ENCODE results near the gene FAM171A1. TPM values are rescaled to one million over a fixed set of nuclear protein-coding genes. Genes with fewer than 3 reads are reported as not detected.

The FAM171A1 gene
- total and polyA plus RNA-seq, 2 of the 13 experiments (the other 11 are each of a cell fraction or from before 2014, with no cell fraction given) = 21.5 to 34.7 TPM

GRCh38 chr10:15333909-15334649 lies 37.0 kb downstream of the FAM171A1 start (continued):
- TF ChIP-seq KDM2A (CRISPR knock-in tag; IDR thresholded peaks at IDR 0.05; ENCODE audit: borderline replicate concordance, low read depth) = no peak
- peak; percentile 51 for TF ChIP-seq ASH2L (IDR thresholded peaks at IDR 0.05; ENCODE audit: insufficient read length, low read depth, low read length)
- TF ChIP-seq ZNF451 (CRISPR knock-in tag; IDR thresholded peaks at IDR 0.05) = no peak
- no peak for TF ChIP-seq ZKSCAN8 (CRISPR knock-in tag; IDR thresholded peaks at IDR 0.05; ENCODE audit: borderline replicate concordance)
- TF ChIP-seq MAZ (IDR thresholded peaks at IDR 0.05; ENCODE audit: borderline replicate concordance, low read depth, low read length) = no peak
- TF ChIP-seq MAZ (CRISPR knock-in tag; IDR thresholded peaks at IDR 0.05; ENCODE audit: low read depth) = no peak
- TF ChIP-seq ZFAT (CRISPR knock-in tag; conservative IDR thresholded peaks at IDR 0.05) = no peak
- TF ChIP-seq SIX4 (CRISPR knock-in tag; IDR thresholded peaks at IDR 0.05) = no peak
- TF ChIP-seq, protein P1, sequence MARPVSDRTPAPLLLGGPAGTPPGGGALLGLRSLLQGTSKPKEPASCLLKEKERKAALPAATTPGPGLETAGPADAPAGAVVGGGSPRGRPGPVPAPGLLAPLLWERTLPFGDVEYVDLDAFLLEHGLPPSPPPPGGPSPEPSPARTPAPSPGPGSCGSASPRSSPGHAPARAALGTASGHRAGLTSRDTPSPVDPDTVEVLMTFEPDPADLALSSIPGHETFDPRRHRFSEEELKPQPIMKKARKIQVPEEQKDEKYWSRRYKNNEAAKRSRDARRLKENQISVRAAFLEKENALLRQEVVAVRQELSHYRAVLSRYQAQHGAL (CRISPR knock-in tag; IDR thresholded peaks at IDR 0.05; ENCODE audit: not compliant biosample characterization) = no peak
- TF ChIP-seq PHF5A (CRISPR knock-in tag; IDR thresholded peaks at IDR 0.05; ENCODE audit: low read depth, unreplicated experiment) = peak; percentile 74
- TF ChIP-seq ZGPAT (CRISPR knock-in tag; IDR thresholded peaks at IDR 0.05) = peak; percentile 83
- no peak for TF ChIP-seq ZNF574 (CRISPR knock-in tag; IDR thresholded peaks at IDR 0.05)
- no peak; the same call in 1 of the 2 replicates for TF ChIP-seq TFDP2 (CRISPR knock-in tag; IDR thresholded peaks at IDR 0.05)
- no peak for TF ChIP-seq ZNF670 (CRISPR knock-in tag; IDR thresholded peaks at IDR 0.05; ENCODE audit: borderline replicate concordance)
- no peak for TF ChIP-seq ZMYM4 (CRISPR knock-in tag; IDR thresholded peaks at IDR 0.05)
- no peak for TF ChIP-seq PCBP1 (IDR thresholded peaks at IDR 0.05; ENCODE audit: borderline replicate concordance, low read depth, low read length)
- no peak for TF ChIP-seq RARG (CRISPR knock-in tag; IDR thresholded peaks at IDR 0.05; ENCODE audit: low read depth)
- TF ChIP-seq ZBTB7A (CRISPR knock-in tag; IDR thresholded peaks at IDR 0.05) = no peak
- no peak for TF ChIP-seq ZNF484 (CRISPR knock-in tag; IDR thresholded peaks at IDR 0.05; ENCODE audit: borderline replicate concordance, low read depth)
- peak; percentile 41; the same call in 1 of the 2 replicates for TF ChIP-seq IRF2 (CRISPR knock-in tag; IDR thresholded peaks at IDR 0.05)
- no peak for TF ChIP-seq NFRKB (IDR thresholded peaks at IDR 0.05)
- no peak for TF ChIP-seq STAT5B (CRISPR knock-in tag; IDR thresholded peaks at IDR 0.05)
- peak; percentile 80; the same call in 1 of the 2 replicates for TF ChIP-seq SOX5 (CRISPR knock-in tag; IDR thresholded peaks at IDR 0.05; ENCODE audit: borderline replicate concordance)
